WTC11 (cell line): ENCODE data around the gene DOHH. TPM values are rescaled to one million over a fixed set of nuclear protein-coding genes. Genes with fewer than 3 reads are reported as not detected.

Source experiments
- ATAC-seq: fragments of 200-7000 bp; cut with Tn5 transposase; 2 replicates; pipeline ENCODE4 v1.10.0; 2021; ENCODE audit warnings: mild to moderate bottlenecking, moderate library complexity
- CTCF ChIA-PET: fragments of 300-600 bp; sonication (Branson Sonifier 250); formaldehyde crosslinking; loops from one replicate; lab custom pipeline; 2021; ENCODE audit warnings: antibody characterized with exemption; lab: Charles Lee
- POLR2A ChIA-PET: fragments of 350-600 bp; sonication (Branson Sonifier 250); formaldehyde crosslinking; loops from one replicate; lab custom pipeline; 2021; ENCODE audit warnings: antibody characterized with exemption; lab: Charles Lee
- DNase-seq: peaks from one replicate; pipeline ENCODE4 v3.0.0; 2021; ENCODE audit warnings: low spot score
- H3K27ac Mint-ChIP-seq: 2 replicates; pipeline ENCODE4 v1.8.0; 2021; ENCODE audit warnings: mixed read lengths
- H3K27me3 Mint-ChIP-seq: 2 replicates; pipeline ENCODE4 v1.8.0; 2021; ENCODE audit warnings: low read depth, mild to moderate bottlenecking, moderate library complexity, mixed read lengths
- H3K36me3 Mint-ChIP-seq: 2 replicates; pipeline ENCODE4 v1.8.0; 2021; ENCODE audit warnings: mixed read lengths
- H3K4me1 Mint-ChIP-seq: 2 replicates; pipeline ENCODE4 v1.8.0; 2022; ENCODE audit warnings: mixed read lengths
- H3K4me3 Mint-ChIP-seq: 2 replicates; pipeline ENCODE4 v1.8.0; 2021; ENCODE audit warnings: mild to moderate bottlenecking, moderate library complexity, mixed read lengths
- H3K9me3 Mint-ChIP-seq: 2 replicates; pipeline ENCODE4 v1.8.0; 2021; ENCODE audit warnings: mixed read lengths
- ATF3 ChIP-seq: sonication (generic); formaldehyde crosslinking; conservative IDR thresholded peaks from 2 replicates; pipeline ENCODE4 v1.8.1; 2022; ENCODE audit warnings: mild to moderate bottlenecking, missing genetic modification reagents
- CREB1 ChIP-seq: sonication (generic); formaldehyde crosslinking; IDR thresholded peaks from 2 replicates; pipeline ENCODE4 v1.8.0; 2023; ENCODE audit warnings: mild to moderate bottlenecking, missing genetic modification reagents
- FOXK1 ChIP-seq: sonication (generic); formaldehyde crosslinking; IDR thresholded peaks from 2 replicates; pipeline ENCODE4 v1.8.0; 2022; ENCODE audit warnings: mild to moderate bottlenecking, moderate library complexity, missing genetic modification reagents
- FOXP4 ChIP-seq: sonication (generic); formaldehyde crosslinking; IDR thresholded peaks from 2 replicates; pipeline ENCODE4 v1.8.0; 2022; ENCODE audit warnings: mild to moderate bottlenecking, missing genetic modification reagents
- GTF2I ChIP-seq: fragments of 250-450 bp; sonication (Bioruptor Pico); conservative IDR thresholded peaks from 2 replicates; pipeline ENCODE4 v1.4.0; 2021; ENCODE audit warnings: mild to moderate bottlenecking
- KAT7 ChIP-seq: sonication (generic); formaldehyde crosslinking; IDR thresholded peaks from 2 replicates; pipeline ENCODE4 v1.8.1; 2023; ENCODE audit warnings: missing genetic modification reagents, mild to moderate bottlenecking, borderline replicate concordance
- NR1H2 ChIP-seq: sonication (generic); formaldehyde crosslinking; IDR thresholded peaks from 2 replicates; pipeline ENCODE4 v1.9.0; 2021; ENCODE audit warnings: mild to moderate bottlenecking, moderate library complexity, missing genetic modification reagents
- ZNF121 ChIP-seq: sonication (generic); formaldehyde crosslinking; IDR thresholded peaks from 2 replicates; pipeline ENCODE4 v1.8.0; 2023; ENCODE audit warnings: missing genetic modification reagents
- ZNF396 ChIP-seq: fragments of 250-450 bp; sonication (Bioruptor Pico); IDR thresholded peaks from 2 replicates; pipeline ENCODE4 v1.8.0; 2021; ENCODE audit warnings: mild to moderate bottlenecking, moderate library complexity, borderline replicate concordance
- ZNF423 ChIP-seq: fragments of 250-450 bp; sonication (Bioruptor Pico); IDR thresholded peaks from 2 replicates; pipeline ENCODE4 v2.1.2; 2022; ENCODE audit warnings: mild to moderate bottlenecking, moderate library complexity
- total RNA-seq: library from RNA; stranded (reverse); gene quantifications from 3 replicates; pipeline ENCODE4 v1.2.3, GENCODE V29; 2021
- TF ChIP-seq, protein P1 (sequence below): sonication (generic); formaldehyde crosslinking; IDR thresholded peaks from 2 replicates; pipeline ENCODE4 v1.8.0; 2022; ENCODE audit warnings: mild to moderate bottlenecking, missing genetic modification reagents
- TF ChIP-seq, protein P2 (sequence below): sonication (generic); formaldehyde crosslinking; IDR thresholded peaks from 2 replicates; pipeline ENCODE4 v1.8.1; 2022; ENCODE audit warnings: low read depth, missing genetic modification reagents, borderline replicate concordance
- TF ChIP-seq, protein P3 (sequence below): fragments of 250-450 bp; sonication (Bioruptor Pico); conservative IDR thresholded peaks from 2 replicates; pipeline ENCODE4 v1.9.0; 2021; ENCODE audit warnings: mild to moderate bottlenecking
- TF ChIP-seq, protein P4 (sequence below): sonication (generic); formaldehyde crosslinking; IDR thresholded peaks from 2 replicates; pipeline ENCODE4 v1.8.1; 2022; ENCODE audit warnings: low read depth, mild to moderate bottlenecking, moderate library complexity, missing genetic modification reagents, borderline replicate concordance

DOHH gene
- total RNA-seq, 1 experiment from 2014 or later, result 22.2 TPM

GRCh38 chr19:3480383-3481091, 19.9 kb downstream of the DOHH start, which contains the start of gene SMIM24:
SMIM24 (minus strand) TSS chr19:3480525; CDS start chr19:3480463, 62 bp downstream.
- DNase-seq (no peak), ATAC-seq (no peak)
- H3K9me3 Mint-ChIP-seq, result no peaks in the 10 kb centered on the region
- no peaks in the 10 kb centered on the region for H3K36me3 Mint-ChIP-seq
- POLR2A ChIA-PET, result no interaction called here
- peak within 1 kb of the TSS; percentile 22; the same call in 1 of the 2 replicates for H3K4me3 Mint-ChIP-seq
- TF ChIP-seq ATF3 (CRISPR knock-in tag) (no peak), ZNF121 (peak; percentile 56; the same call in 1 of the 2 replicates)
- H3K27ac Mint-ChIP-seq, result no peak within 1 kb of the TSS
- H3K27me3 Mint-ChIP-seq, result peaks cover 6% of the 10 kb centered on the region
- CTCF ChIA-PET, result interaction anchor here (0.7 to 2.5 kb wide), 6 partner anchors 11 to 175 kb away, joined by 3 to 26 read pairs (median 4); no protein-coding TSS in a partner anchor
- H3K4me1 Mint-ChIP-seq, result peaks cover 20% of the 10 kb centered on the region

DNA sequence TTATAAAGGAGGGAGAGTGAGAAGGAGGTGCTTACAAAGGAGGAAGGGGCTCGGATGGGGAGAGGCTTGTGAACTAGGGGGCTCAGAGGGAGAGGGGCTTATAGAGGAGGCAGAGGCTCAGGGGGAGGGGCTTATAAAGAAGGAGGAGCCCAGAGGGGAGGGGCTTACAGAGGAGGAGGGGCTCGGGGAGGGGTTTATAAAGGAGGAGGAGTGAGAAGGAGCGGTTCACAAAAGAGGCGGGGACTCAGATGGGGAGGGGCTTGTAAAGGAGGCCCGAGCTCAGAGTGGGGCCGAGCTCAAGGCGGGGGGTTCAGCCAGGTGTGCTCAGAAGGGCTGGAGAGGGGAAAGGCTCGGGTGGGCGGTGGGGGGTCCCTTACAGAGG, 20.6 kb downstream of the DOHH start:
- Mint-ChIP-seq H3K27ac (no peak overlapping the region), H3K4me1 (peaks cover 20% of the 10 kb centered on the region), H3K9me3 (no peaks in the 10 kb centered on the region), H3K4me3 (no peak overlapping the region)
- CTCF ChIA-PET, result interaction anchor here (0.6 to 2.5 kb wide), 17 partner anchors 10 to 350 kb away, joined by 3 to 26 read pairs (median 4); no protein-coding TSS in a partner anchor
- DNase-seq (peak; percentile 75), ATAC-seq (peak; percentile 60)
- no peak for TF ChIP-seq ZNF423 (CRISPR knock-in tag)
- no peak for TF ChIP-seq FOXK1 (CRISPR knock-in tag)
- TF ChIP-seq ZNF396 (CRISPR knock-in tag), result no peak
- no peak for TF ChIP-seq CREB1 (CRISPR knock-in tag)
- TF ChIP-seq, protein P1, sequence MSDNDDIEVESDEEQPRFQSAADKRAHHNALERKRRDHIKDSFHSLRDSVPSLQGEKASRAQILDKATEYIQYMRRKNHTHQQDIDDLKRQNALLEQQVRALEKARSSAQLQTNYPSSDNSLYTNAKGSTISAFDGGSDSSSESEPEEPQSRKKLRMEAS, result no peak
- TF ChIP-seq, protein P2, sequence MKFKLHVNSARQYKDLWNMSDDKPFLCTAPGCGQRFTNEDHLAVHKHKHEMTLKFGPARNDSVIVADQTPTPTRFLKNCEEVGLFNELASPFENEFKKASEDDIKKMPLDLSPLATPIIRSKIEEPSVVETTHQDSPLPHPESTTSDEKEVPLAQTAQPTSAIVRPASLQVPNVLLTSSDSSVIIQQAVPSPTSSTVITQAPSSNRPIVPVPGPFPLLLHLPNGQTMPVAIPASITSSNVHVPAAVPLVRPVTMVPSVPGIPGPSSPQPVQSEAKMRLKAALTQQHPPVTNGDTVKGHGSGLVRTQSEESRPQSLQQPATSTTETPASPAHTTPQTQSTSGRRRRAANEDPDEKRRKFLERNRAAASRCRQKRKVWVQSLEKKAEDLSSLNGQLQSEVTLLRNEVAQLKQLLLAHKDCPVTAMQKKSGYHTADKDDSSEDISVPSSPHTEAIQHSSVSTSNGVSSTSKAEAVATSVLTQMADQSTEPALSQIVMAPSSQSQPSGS (CRISPR knock-in tag), result no peak
- TF ChIP-seq GTF2I (CRISPR knock-in tag), result no peak
- TF ChIP-seq NR1H2 (CRISPR knock-in tag), result no peak
- no peak for TF ChIP-seq FOXP4
- TF ChIP-seq, protein P3, sequence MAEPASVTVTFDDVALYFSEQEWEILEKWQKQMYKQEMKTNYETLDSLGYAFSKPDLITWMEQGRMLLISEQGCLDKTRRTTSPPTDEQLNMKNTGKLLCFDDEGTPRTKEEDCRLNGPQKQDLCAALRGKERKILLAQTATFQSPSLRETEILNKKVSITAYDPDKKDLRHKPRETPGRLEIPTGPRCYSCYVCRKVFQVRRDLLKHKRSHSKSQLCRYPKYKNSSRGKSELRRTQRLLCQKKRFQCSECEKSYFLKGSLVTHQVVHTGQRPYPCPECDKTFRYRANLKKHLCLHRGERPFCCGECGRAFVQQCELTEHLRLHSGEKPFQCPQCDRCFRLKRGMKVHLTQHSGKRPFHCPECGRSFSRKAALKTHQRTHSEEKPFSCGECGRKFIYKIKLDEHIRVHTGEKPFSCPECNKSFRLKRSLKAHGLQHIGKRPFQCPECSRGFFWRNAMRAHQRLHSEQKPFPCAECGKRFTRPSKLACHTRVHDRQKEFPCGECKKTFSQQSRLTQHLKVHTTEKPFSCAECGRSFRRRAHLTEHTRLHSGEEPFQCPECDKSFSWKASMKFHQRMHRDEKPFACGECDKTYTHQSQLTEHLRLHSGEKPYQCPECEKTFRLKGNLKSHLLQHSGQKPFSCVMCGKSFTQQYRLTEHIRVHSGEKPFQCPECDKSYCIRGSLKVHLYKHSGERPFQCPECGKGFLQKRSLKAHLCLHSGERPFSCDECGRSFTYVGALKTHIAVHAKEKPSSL, result no peak
- TF ChIP-seq ATF3 (CRISPR knock-in tag), result no peak
- TF ChIP-seq, protein P4, sequence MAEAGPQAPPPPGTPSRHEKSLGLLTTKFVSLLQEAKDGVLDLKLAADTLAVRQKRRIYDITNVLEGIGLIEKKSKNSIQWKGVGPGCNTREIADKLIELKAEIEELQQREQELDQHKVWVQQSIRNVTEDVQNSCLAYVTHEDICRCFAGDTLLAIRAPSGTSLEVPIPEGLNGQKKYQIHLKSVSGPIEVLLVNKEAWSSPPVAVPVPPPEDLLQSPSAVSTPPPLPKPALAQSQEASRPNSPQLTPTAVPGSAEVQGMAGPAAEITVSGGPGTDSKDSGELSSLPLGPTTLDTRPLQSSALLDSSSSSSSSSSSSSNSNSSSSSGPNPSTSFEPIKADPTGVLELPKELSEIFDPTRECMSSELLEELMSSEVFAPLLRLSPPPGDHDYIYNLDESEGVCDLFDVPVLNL, result no peak
- no peak for TF ChIP-seq KAT7 (CRISPR knock-in tag)
- TF ChIP-seq, all 79 proteins: peak for 0
- POLR2A ChIA-PET, result interaction anchor here (1.0 kb wide), 1 partner anchor 16 kb away, joined by 3 read pairs; no protein-coding TSS in a partner anchor
- Mint-ChIP-seq H3K36me3 (no peaks in the 10 kb centered on the region), H3K27me3 (peaks cover 6% of the 10 kb centered on the region)
